ENCODE measurements around the gene RNF175.
A peak's percentile ranks its signal among the peaks of the same experiment; 100 is the strongest.

The RNF175 gene

DNA sequence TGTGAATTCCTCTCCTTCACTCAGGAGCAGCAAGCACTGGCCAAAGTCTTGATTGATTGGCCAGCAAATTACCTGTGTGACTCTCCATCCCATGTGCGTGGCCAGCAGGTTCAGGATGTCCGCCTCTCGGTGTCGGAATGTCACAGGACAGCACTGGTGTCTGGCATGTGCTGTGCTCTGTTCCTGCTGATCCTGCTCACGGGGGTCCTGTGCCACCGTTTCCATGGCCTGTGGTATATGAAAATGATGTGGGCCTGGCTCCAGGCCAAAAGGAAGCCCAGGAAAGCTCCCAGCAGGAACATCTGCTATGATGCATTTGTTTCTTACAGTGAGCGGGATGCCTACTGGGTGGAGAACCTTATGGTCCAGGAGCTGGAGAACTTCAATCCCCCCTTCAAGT is 55.3 kb downstream of the RNF175 start:
- no peak for TF ChIP-seq CTCF (IDR thresholded peaks at IDR 0.05; ENCODE audit: low read depth, low read length)
- no peaks in the 10 kb centered on the region for H3K9me3 ChIP-seq
- no peaks in the 10 kb centered on the region for H3K4me1 ChIP-seq
- no peaks in the 10 kb centered on the region for H3K27me3 ChIP-seq
- peak; percentile 7 for DNase-seq
- no peaks in the 10 kb centered on the region for H3K36me3 ChIP-seq
- no peak overlapping the region for H3K4me3 ChIP-seq (ENCODE audit: low read depth, low read length)

- H3K4me1 ChIP-seq = no peaks in the 10 kb centered on the region
- TF ChIP-seq CTCF (IDR thresholded peaks at IDR 0.05; ENCODE audit: low read depth, low read length) = no peak
- H3K9me3 ChIP-seq = peaks cover 3% of the 10 kb centered on the region
- H3K4me3 ChIP-seq (ENCODE audit: low read depth, low read length) = peak overlapping the region; percentile 22; the same call in 1 of the 2 replicates
- DNase-seq = no peak
- peaks cover 12% of the 10 kb centered on the region for H3K27me3 ChIP-seq
- no peaks in the 10 kb centered on the region for H3K36me3 ChIP-seq
These were observed 74.9 kb downstream of the RNF175 start for GRCh38 chr4:153684971-153685371.

GRCh38 chr4:153684182-153684970 is 75.4 kb downstream of the RNF175 start, which contains the start of gene TLR2:
Gene TLR2 (plus strand): TSS chr4:153684280. CDS start chr4:153702908, 18,628 bp downstream.
- peak within 1 kb of the TSS; percentile 22; the same call in 1 of the 2 replicates for H3K4me3 ChIP-seq (ENCODE audit: low read depth, low read length)
- TF ChIP-seq CTCF (IDR thresholded peaks at IDR 0.05; ENCODE audit: low read depth, low read length) = no peak
- no peaks in the 10 kb centered on the region for H3K4me1 ChIP-seq
- peak; percentile 16 for DNase-seq
- H3K36me3 ChIP-seq = no peaks in the 10 kb centered on the region
- H3K9me3 ChIP-seq = peaks cover 3% of the 10 kb centered on the region
- peaks cover 12% of the 10 kb centered on the region for H3K27me3 ChIP-seq

GRCh38 chr4:153683763-153684181 is 76.1 kb downstream of the RNF175 start:
- no peak for DNase-seq
- H3K9me3 ChIP-seq = peaks cover 3% of the 10 kb centered on the region
- H3K27me3 ChIP-seq = peaks cover 12% of the 10 kb centered on the region
- no peak for TF ChIP-seq CTCF (IDR thresholded peaks at IDR 0.05; ENCODE audit: low read depth, low read length)
- no peak overlapping the region for H3K4me3 ChIP-seq (ENCODE audit: low read depth, low read length)
- H3K4me1 ChIP-seq = no peaks in the 10 kb centered on the region
- H3K36me3 ChIP-seq = no peaks in the 10 kb centered on the region

DNA sequence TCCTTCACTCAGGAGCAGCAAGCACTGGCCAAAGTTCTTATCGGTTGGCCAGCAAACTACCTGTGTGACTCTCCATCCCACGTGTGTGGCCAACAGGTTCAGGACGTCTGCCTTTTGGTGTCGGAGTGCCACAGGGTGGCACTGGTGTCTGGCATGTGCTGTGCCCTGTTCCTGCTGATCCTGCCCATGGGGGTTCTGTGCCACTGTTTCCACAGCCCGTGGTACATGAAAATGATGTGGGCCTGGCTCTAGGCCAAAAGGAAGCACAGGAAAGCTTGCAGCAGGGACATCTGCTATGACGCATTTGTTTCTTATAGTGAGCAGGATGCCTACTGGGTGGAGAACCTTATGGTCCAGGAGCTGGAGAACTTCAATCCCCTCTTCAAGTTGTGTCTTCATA is 80.3 kb downstream of the RNF175 start:
- no peaks in the 10 kb centered on the region for H3K4me1 ChIP-seq
- no peak for DNase-seq
- peaks cover 5% of the 10 kb centered on the region for H3K27me3 ChIP-seq
- no peak for TF ChIP-seq CTCF (IDR thresholded peaks at IDR 0.05; ENCODE audit: low read depth, low read length)
- no peaks in the 10 kb centered on the region; the same call in 1 of the 2 replicates for H3K9me3 ChIP-seq
- no peaks in the 10 kb centered on the region for H3K36me3 ChIP-seq
- no peak overlapping the region for H3K4me3 ChIP-seq (ENCODE audit: low read depth, low read length)

DNA sequence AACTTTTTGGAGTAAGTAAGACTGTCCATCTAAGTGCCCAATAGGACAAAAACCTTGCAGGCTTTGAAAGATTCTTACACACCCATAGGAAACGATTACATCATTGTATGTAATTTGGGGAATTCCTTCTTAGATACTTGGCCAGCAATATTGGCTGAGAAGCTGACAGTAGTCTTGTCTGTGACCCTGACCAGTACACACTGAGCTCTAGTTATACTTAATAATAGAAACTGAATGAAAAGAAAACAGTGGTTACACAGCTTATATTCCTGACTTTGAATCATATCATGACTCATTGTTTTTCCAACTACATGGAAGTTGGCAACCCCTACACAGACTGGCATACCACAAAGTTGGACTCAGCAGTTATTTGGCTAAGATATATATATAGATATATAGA is 82.8 kb downstream of the RNF175 start:
- no peak for DNase-seq
- H3K36me3 ChIP-seq = no peaks in the 10 kb centered on the region
- H3K27me3 ChIP-seq = no peaks in the 10 kb centered on the region
- no peaks in the 10 kb centered on the region; the same call in 1 of the 2 replicates for H3K9me3 ChIP-seq
- no peak overlapping the region for H3K4me3 ChIP-seq (ENCODE audit: low read depth, low read length)
- no peaks in the 10 kb centered on the region for H3K4me1 ChIP-seq
- no peak for TF ChIP-seq CTCF (IDR thresholded peaks at IDR 0.05; ENCODE audit: low read depth, low read length)
